Neural crest cell (in vitro differentiated cells): ENCODE results near the gene ARPC5. TPM values are rescaled to one million over a fixed set of nuclear protein-coding genes. Genes with fewer than 3 reads are reported as not detected.

Experiments
- DNase-seq: peaks from one replicate; pipeline ENCODE4 v3.0.0; 2021; ENCODE audit warnings: low read depth, mixed read lengths, low spot score
- H3K27ac Mint-ChIP-seq: one replicate; pipeline ENCODE4 v1.8.0; 2021; ENCODE audit warnings: mild to moderate bottlenecking, mixed read lengths; ENCODE audit not compliant: unreplicated experiment
- H3K27me3 Mint-ChIP-seq: 2 replicates; pipeline ENCODE4 v1.8.0; 2021; ENCODE audit warnings: low read depth, mild to moderate bottlenecking, mixed read lengths
- H3K36me3 Mint-ChIP-seq: 2 replicates; pipeline ENCODE4 v1.8.0; 2021; ENCODE audit warnings: low read depth, mild to moderate bottlenecking, mixed read lengths
- H3K4me1 Mint-ChIP-seq: 2 replicates; pipeline ENCODE4 v1.8.0; 2021; ENCODE audit warnings: mixed read lengths
- H3K4me3 Mint-ChIP-seq: one replicate; pipeline ENCODE4 v1.8.0; 2021; ENCODE audit warnings: mild to moderate bottlenecking, mixed read lengths
- H3K9me3 Mint-ChIP-seq: 2 replicates; pipeline ENCODE4 v1.8.0; 2021; ENCODE audit warnings: mixed read lengths
- CTCF ChIP-seq: fragments of 200-600 bp; sonication (generic); conservative IDR thresholded peaks from 2 replicates; pipeline ENCODE4 v1.5.0; 2021; ENCODE audit warnings: antibody characterized with exemption, mild to moderate bottlenecking
- total RNA-seq: library from RNA; stranded (reverse); gene quantifications from 2 replicates; pipeline ENCODE4 v1.2.1, GENCODE V29; 2021

The ARPC5 gene
- total RNA-seq, 1 donor from 2014 or later: 87.0 TPM

GRCh38 chr1:183675883-183676585 lies 40.5 kb upstream of the ARPC5 start:
- H3K9me3 Mint-ChIP-seq: no peaks in the 10 kb centered on the region
- peaks cover 13% of the 10 kb centered on the region for H3K36me3 Mint-ChIP-seq
- H3K4me1 Mint-ChIP-seq: peaks cover 11% of the 10 kb centered on the region
- no peak for DNase-seq
- H3K4me3 Mint-ChIP-seq: no peak overlapping the region
- H3K27ac Mint-ChIP-seq: no peak overlapping the region
- no peak for TF ChIP-seq CTCF
- H3K27me3 Mint-ChIP-seq: peaks cover 2% of the 10 kb centered on the region

GRCh38 chr1:183675381-183675780 lies 39.8 kb upstream of the ARPC5 start:
- no peak for TF ChIP-seq CTCF
- Mint-ChIP-seq H3K4me3 (no peak overlapping the region), H3K27me3 (peaks cover 2% of the 10 kb centered on the region), H3K36me3 (peaks cover 15% of the 10 kb centered on the region), H3K4me1 (peaks cover 11% of the 10 kb centered on the region), H3K27ac (no peak overlapping the region), H3K9me3 (peaks cover 4% of the 10 kb centered on the region)
- no peak for DNase-seq

GRCh38 chr1:183674886-183675285 lies 39.3 kb upstream of the ARPC5 start:
- H3K4me3 Mint-ChIP-seq: no peak overlapping the region
- no peak for TF ChIP-seq CTCF

GRCh38 chr1:183674339-183674738 lies 38.8 kb upstream of the ARPC5 start:
- peaks cover 17% of the 10 kb centered on the region for H3K36me3 Mint-ChIP-seq
- peaks cover 2% of the 10 kb centered on the region for H3K27me3 Mint-ChIP-seq
- TF ChIP-seq CTCF: no peak
- H3K27ac Mint-ChIP-seq: no peak overlapping the region
- no peak overlapping the region for H3K4me3 Mint-ChIP-seq
- DNase-seq: no peak
- peaks cover 11% of the 10 kb centered on the region for H3K4me1 Mint-ChIP-seq
- H3K9me3 Mint-ChIP-seq: peaks cover 8% of the 10 kb centered on the region

More at GRCh38 chr1:183674886-183675285, 39.3 kb upstream of the ARPC5 start:
- H3K36me3 Mint-ChIP-seq: peaks cover 16% of the 10 kb centered on the region
- peaks cover 11% of the 10 kb centered on the region for H3K4me1 Mint-ChIP-seq
- DNase-seq: no peak
- H3K27ac Mint-ChIP-seq: no peak overlapping the region
- peaks cover 2% of the 10 kb centered on the region for H3K27me3 Mint-ChIP-seq
- H3K9me3 Mint-ChIP-seq: peaks cover 5% of the 10 kb centered on the region

- Mint-ChIP-seq H3K27ac (no peak overlapping the region), H3K9me3 (peaks cover 9% of the 10 kb centered on the region), H3K4me3 (no peak overlapping the region), H3K27me3 (peaks cover 2% of the 10 kb centered on the region), H3K4me1 (peaks cover 11% of the 10 kb centered on the region), H3K36me3 (peaks cover 18% of the 10 kb centered on the region)
- no peak for DNase-seq
- TF ChIP-seq CTCF: no peak
Observed at GRCh38 chr1:183673605-183674323, 38.2 kb upstream of the ARPC5 start.
